Measurements from ENCODE around the gene LRRC32.

- no peak for TF ChIP-seq CTCF (IDR thresholded peaks at IDR 0.05)
- no peak for TF ChIP-seq REST (IDR thresholded peaks at IDR 0.05; ENCODE audit: insufficient read depth in 1 of 2, low read depth in 2 of 2, low read length in 1 of 2)
- no peak for TF ChIP-seq POLR2AphosphoS5 (IDR thresholded peaks at IDR 0.05; ENCODE audit: low read depth, low read length)
- TF ChIP-seq TCF7L2 (IDR thresholded peaks at IDR 0.05; ENCODE audit: low read depth, low read length), result no peak
These were observed 15.0 kb downstream of the LRRC32 start for GRCh38 chr11:76655501-76656049.

All from Panc1 (cell line).